H1 (cell line): ENCODE data around the gene C4orf46. TPM values are rescaled to one million over a fixed set of nuclear protein-coding genes. Genes with fewer than 3 reads are reported as not detected.

Experiments used
- CREB1 ChIP-seq: IDR thresholded peaks from 2 replicates; pipeline ENCODE4 v1.6.1; 2012; ENCODE audit warnings: inconsistent platforms
- SP4 ChIP-seq: IDR thresholded peaks from 2 replicates; pipeline ENCODE4 v1.6.1; 2012; ENCODE audit warnings: low read length, inconsistent platforms
- SRF ChIP-seq: IDR thresholded peaks from 2 replicates; pipeline ENCODE4 v1.6.1; 2011; ENCODE audit warnings: mild to moderate bottlenecking, low read depth, low read length, moderate library complexity
- TAF1 ChIP-seq: IDR thresholded peaks from 2 replicates; pipeline ENCODE4 v1.6.1; 2011; ENCODE audit warnings: mild to moderate bottlenecking, low read depth, low read length
- polyA plus RNA-seq, 7 experiments: library from polyadenylated mRNA; depleted of rRNA in 3 of 7; stranded (reverse) in 5 of 7; unstranded in 2 of 7; fragments of >200 nt in 5 of 7; fragments of 200-250 nt in 2 of 7; gene quantifications; 1 replicate in 5 of 7; 2 replicates in 1 of 7; 4 replicates in 1 of 7; pipeline versions ENCODE4 v1.2.1 to v1.2.3, GENCODE V29; 2011 to 2013; ENCODE audit warnings: missing spikeins in 2 of 7, mixed read lengths in 2 of 7
- total RNA-seq: library from RNA; stranded (reverse); fragmentation: NEBNext Ultra II Directional; extraction: Animal tissue kit (Norgen Biotek cat#: 25700); gene quantifications from 2 replicates; pipeline ENCODE4 v1.2.1, GENCODE V29; 2021
- TF ChIP-seq, protein P1 (sequence below): fragments of 300-600 bp; sonication (generic); IDR thresholded peaks from 2 replicates; pipeline ENCODE4 v1.7.1; 2012; ENCODE audit warnings: low read length, moderate library complexity, mild to moderate bottlenecking, inconsistent platforms; ENCODE audit not compliant: insufficient replicate concordance
- TF ChIP-seq, protein P2 (sequence below): IDR thresholded peaks from 2 replicates; pipeline ENCODE4 v1.6.1; 2012; ENCODE audit warnings: inconsistent platforms
- TF ChIP-seq, protein P3 (sequence below), 3 experiments: IDR thresholded peaks; 1 replicate in 2 of 3; 2 replicates in 1 of 3; pipeline versions ENCODE4 v1.5.1 to v1.6.1; 2011; ENCODE audit warnings: low read length in 3 of 3, mild to moderate bottlenecking in 3 of 3, inconsistent platforms in 2 of 3, low read depth in 1 of 3, moderate library complexity in 1 of 3; ENCODE audit not compliant: insufficient read depth in 1 of 3; ENCODE audit errors: control extremely low read depth in 1 of 3

C4orf46 gene
- total and polyA plus RNA-seq, 2 of the 8 experiments (the other 6 are each of a cell fraction or from before 2014, with no cell fraction given), result 19.8 to 28.6 TPM

DNA sequence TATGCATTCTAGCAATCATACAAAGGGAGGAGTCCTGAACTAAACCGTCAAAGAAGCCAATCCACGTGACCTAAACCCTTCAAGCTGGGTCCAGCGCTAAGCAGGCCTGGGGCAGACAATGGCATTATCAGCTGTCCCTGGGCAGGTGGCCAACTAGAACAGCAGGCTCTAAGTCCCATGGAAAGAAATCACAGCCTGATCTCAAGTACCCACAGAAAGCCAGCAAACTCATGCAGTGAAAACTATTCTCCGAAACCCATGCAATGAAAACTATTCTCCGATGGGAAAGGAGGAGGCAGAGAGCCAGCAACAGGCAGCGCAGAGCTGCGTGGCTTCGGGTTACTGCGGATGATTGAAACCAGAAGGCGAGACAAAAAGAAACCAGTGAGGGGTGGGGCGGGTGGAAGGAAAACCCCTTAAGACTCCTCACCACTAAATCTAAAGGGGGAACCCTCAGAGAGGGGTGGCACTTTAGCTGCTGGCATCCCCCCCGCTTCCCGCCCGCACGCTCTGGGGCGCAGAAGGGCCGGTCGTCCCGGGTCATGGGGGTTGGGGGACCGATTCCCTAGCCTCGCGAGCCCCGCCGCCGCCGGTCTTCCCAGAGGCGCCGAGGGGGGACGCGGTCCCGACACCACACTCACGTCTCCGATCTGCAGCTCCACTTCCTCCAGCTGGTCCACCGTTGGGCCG is 567 bp downstream of the C4orf46 start (continued):
- TF ChIP-seq, protein P1, sequence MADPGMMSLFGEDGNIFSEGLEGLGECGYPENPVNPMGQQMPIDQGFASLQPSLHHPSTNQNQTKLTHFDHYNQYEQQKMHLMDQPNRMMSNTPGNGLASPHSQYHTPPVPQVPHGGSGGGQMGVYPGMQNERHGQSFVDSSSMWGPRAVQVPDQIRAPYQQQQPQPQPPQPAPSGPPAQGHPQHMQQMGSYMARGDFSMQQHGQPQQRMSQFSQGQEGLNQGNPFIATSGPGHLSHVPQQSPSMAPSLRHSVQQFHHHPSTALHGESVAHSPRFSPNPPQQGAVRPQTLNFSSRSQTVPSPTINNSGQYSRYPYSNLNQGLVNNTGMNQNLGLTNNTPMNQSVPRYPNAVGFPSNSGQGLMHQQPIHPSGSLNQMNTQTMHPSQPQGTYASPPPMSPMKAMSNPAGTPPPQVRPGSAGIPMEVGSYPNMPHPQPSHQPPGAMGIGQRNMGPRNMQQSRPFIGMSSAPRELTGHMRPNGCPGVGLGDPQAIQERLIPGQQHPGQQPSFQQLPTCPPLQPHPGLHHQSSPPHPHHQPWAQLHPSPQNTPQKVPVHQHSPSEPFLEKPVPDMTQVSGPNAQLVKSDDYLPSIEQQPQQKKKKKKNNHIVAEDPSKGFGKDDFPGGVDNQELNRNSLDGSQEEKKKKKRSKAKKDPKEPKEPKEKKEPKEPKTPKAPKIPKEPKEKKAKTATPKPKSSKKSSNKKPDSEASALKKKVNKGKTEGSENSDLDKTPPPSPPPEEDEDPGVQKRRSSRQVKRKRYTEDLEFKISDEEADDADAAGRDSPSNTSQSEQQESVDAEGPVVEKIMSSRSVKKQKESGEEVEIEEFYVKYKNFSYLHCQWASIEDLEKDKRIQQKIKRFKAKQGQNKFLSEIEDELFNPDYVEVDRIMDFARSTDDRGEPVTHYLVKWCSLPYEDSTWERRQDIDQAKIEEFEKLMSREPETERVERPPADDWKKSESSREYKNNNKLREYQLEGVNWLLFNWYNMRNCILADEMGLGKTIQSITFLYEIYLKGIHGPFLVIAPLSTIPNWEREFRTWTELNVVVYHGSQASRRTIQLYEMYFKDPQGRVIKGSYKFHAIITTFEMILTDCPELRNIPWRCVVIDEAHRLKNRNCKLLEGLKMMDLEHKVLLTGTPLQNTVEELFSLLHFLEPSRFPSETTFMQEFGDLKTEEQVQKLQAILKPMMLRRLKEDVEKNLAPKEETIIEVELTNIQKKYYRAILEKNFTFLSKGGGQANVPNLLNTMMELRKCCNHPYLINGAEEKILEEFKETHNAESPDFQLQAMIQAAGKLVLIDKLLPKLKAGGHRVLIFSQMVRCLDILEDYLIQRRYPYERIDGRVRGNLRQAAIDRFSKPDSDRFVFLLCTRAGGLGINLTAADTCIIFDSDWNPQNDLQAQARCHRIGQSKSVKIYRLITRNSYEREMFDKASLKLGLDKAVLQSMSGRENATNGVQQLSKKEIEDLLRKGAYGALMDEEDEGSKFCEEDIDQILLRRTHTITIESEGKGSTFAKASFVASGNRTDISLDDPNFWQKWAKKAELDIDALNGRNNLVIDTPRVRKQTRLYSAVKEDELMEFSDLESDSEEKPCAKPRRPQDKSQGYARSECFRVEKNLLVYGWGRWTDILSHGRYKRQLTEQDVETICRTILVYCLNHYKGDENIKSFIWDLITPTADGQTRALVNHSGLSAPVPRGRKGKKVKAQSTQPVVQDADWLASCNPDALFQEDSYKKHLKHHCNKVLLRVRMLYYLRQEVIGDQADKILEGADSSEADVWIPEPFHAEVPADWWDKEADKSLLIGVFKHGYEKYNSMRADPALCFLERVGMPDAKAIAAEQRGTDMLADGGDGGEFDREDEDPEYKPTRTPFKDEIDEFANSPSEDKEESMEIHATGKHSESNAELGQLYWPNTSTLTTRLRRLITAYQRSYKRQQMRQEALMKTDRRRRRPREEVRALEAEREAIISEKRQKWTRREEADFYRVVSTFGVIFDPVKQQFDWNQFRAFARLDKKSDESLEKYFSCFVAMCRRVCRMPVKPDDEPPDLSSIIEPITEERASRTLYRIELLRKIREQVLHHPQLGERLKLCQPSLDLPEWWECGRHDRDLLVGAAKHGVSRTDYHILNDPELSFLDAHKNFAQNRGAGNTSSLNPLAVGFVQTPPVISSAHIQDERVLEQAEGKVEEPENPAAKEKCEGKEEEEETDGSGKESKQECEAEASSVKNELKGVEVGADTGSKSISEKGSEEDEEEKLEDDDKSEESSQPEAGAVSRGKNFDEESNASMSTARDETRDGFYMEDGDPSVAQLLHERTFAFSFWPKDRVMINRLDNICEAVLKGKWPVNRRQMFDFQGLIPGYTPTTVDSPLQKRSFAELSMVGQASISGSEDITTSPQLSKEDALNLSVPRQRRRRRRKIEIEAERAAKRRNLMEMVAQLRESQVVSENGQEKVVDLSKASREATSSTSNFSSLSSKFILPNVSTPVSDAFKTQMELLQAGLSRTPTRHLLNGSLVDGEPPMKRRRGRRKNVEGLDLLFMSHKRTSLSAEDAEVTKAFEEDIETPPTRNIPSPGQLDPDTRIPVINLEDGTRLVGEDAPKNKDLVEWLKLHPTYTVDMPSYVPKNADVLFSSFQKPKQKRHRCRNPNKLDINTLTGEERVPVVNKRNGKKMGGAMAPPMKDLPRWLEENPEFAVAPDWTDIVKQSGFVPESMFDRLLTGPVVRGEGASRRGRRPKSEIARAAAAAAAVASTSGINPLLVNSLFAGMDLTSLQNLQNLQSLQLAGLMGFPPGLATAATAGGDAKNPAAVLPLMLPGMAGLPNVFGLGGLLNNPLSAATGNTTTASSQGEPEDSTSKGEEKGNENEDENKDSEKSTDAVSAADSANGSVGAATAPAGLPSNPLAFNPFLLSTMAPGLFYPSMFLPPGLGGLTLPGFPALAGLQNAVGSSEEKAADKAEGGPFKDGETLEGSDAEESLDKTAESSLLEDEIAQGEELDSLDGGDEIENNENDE, result no peak
- TF ChIP-seq SP4 (no peak), CREB1 (no peak), TAF1 (peak; percentile 36; the same call in 1 of the 2 replicates), SRF (no peak)
- TF ChIP-seq, protein P2, sequence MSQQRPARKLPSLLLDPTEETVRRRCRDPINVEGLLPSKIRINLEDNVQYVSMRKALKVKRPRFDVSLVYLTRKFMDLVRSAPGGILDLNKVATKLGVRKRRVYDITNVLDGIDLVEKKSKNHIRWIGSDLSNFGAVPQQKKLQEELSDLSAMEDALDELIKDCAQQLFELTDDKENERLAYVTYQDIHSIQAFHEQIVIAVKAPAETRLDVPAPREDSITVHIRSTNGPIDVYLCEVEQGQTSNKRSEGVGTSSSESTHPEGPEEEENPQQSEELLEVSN, result 0 out of 2 replicates have a peak, but pooled peaks have one; percentile 54
- TF ChIP-seq, protein P3, sequence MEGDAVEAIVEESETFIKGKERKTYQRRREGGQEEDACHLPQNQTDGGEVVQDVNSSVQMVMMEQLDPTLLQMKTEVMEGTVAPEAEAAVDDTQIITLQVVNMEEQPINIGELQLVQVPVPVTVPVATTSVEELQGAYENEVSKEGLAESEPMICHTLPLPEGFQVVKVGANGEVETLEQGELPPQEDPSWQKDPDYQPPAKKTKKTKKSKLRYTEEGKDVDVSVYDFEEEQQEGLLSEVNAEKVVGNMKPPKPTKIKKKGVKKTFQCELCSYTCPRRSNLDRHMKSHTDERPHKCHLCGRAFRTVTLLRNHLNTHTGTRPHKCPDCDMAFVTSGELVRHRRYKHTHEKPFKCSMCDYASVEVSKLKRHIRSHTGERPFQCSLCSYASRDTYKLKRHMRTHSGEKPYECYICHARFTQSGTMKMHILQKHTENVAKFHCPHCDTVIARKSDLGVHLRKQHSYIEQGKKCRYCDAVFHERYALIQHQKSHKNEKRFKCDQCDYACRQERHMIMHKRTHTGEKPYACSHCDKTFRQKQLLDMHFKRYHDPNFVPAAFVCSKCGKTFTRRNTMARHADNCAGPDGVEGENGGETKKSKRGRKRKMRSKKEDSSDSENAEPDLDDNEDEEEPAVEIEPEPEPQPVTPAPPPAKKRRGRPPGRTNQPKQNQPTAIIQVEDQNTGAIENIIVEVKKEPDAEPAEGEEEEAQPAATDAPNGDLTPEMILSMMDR (IDR thresholded peaks at IDR 0.05; ENCODE audit: control extremely low read depth in 1 of 3, insufficient read depth in 1 of 3, low read depth in 1 of 3, low read length in 3 of 3), result no peak
